ENCODE measurements around the gene DAZAP1.

The DAZAP1 gene

DNA sequence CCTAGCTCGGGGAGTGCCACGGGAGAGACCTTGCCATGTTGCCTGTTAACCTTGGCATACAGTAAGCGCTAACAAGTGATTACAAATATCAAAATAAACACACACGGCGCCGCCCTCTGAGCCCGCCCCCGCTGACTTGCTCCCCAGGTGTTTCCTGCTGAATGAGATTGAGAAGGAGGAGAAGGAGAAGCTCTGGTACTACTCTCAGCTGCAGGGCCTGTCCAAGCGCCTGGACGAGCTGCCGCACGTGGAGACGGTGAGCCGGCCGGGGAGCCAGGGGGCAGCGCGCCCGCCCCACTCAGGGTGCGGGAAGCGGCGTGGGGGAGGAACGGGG lies 47.6 kb downstream of the DAZAP1 start:
- no peak for DNase-seq (ENCODE audit: extremely low read depth in 1 of 2, low read depth in 1 of 2)

GRCh38 chr19:1455336-1456120 lies 48.1 kb downstream of the DAZAP1 start:
- peak in 1 of 2 donors; percentile 62 for DNase-seq (ENCODE audit: extremely low read depth in 1 of 2, low read depth in 1 of 2)

DNA sequence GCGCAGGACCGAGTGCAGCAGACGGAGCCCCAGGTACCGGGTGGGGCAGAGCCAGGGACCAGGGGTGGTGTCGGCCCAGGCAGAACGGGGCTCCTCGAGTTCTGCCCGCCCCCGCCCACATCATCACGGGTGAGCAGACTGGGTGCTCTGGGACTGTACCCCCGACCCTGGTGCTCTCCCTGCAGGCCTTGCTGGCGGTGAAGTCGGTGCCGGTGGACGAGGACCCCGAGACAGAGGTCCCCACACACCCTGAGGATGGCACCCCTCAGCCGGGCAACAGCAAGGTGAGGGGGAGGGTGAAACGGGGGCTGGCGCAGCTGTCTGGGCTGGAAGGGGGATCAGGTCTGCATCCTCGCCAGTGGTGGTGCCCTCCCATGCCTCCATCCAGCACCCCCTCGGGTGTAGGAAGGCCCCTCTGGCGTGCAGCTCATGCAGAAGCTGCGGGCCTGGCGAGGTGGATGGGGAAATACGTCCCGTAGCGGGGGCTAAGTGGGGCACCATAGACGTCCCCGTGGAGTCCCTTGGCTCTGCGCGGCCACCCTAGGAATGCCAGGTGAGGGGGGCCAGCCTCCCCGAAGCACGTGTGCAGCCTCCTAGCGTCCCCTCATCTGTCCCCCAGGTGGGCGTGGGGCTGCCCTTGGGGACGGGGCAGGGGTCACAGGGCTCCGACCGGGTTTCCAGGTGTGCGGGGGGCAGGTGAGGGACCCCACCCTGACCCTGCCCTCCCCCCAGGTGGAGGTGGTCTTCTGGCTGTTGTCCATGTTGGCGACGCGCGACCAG lies 48.9 kb downstream of the DAZAP1 start:
- DNase-seq (ENCODE audit: extremely low read depth in 1 of 2, low read depth in 1 of 2) = no peak

- no peak for DNase-seq (ENCODE audit: extremely low read depth in 1 of 2, low read depth in 1 of 2)
Measured at GRCh38 chr19:1457031-1457739, 49.8 kb downstream of the DAZAP1 start.

DNA sequence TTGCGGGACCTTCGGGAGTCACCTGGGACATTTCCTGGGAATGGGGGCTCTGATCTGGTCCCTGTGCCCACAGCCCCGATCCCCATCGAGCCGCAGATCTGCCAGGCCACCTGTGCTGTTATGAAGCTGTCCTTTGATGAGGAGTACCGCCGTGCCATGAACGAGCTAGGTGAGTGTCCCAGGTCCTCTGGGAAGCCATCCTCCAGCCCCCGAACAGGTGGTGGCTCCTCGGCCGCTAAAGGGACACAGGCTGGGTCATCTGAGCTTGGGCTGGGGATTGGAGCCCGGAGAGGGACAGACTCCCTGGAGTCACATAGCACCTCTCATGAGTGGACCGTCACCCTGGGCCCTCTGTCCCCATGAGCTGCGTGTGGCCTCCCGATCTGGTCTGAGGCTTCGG lies 50.5 kb downstream of the DAZAP1 start:
- no peak for DNase-seq (ENCODE audit: extremely low read depth in 1 of 2, low read depth in 1 of 2)

DNA sequence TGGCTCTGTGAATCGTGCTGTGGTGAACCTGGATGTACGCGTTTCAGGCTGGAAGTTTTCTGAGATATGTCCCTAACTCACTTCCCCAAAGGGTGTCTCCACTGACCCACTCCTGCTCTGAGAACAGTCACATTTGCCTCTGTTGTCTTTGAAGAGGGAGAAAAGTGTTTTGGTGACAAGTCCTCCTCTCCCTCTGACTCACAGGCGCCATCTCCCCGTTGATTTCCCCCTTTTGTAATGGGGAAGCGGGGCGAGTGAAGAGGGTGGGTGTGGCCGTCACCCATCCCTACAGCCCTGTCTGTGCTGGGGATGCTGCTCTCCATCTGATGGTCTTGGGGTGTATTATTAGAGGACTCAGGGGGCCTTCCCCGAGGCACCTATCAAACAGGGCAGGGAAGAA lies 52.1 kb downstream of the DAZAP1 start:
- no peak for DNase-seq (ENCODE audit: extremely low read depth in 1 of 2, low read depth in 1 of 2)

DNA sequence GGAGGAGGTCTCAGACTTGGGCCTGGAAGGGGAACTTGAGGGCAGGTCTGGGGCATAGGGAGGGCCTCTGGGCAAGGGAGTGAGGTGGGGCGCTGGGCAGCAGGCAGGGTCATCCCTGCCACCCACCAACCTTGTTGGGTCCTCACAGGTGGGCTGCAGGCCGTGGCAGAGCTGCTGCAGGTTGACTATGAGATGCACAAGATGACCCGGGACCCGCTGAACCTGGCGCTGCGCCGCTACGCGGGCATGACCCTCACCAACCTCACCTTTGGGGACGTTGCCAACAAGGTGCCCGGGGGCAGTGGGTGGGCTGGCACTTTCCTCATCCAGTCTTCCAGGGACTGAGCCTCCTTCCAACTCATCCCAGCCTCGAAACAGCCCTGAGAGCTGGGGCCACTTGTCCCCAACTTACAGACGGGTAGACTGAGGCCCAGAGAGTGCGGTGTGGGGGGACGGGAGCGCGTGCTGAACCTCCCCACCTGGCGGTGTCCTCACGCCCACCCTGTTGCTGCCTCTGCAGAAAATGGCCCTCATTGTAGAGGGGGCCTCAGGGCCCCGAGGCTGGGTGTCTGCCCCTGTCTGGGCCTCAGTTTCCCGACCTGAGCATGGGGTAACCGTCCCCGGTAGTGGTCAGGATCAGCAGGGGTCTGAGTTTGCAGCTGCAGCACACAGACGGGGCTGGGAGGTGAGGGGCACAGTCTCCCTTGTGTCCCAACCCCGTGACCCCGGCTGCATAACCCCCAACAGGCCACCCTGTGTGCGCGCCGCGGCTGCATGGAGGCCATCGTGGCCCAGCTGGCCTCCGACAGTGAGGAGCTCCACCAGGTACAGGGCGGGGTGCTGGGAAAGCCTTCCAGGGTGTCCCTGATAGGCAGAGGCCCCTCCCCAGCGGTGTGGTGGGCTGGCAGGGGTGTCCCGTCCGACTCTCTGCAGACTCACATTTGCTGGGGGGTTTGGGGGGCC lies 52.9 kb downstream of the DAZAP1 start:
- no peak for DNase-seq (ENCODE audit: extremely low read depth in 1 of 2, low read depth in 1 of 2)

DNA sequence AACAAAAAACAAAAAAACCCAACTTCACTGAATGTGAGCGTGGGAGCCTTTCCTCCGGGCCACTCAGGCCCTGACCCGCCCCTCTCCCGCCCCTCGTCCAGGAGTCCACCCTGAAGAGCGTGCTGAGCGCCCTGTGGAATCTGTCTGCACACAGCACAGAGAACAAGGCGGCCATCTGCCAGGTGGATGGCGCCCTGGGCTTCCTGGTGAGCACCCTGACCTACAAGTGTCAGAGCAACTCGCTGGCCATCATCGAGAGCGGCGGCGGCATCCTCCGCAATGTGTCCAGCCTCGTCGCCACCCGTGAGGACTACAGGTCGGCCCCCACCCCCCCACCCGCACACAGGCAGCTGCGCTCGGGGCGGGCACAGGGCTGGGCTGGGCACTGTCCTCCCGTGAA lies 54.5 kb downstream of the DAZAP1 start:
- no peak for DNase-seq (ENCODE audit: extremely low read depth in 1 of 2, low read depth in 1 of 2)

GRCh38 chr19:1465191-1466016 lies 58.0 kb downstream of the DAZAP1 start:
- no peak for DNase-seq (ENCODE audit: extremely low read depth in 1 of 2, low read depth in 1 of 2)

GRCh38 chr19:1466018-1466460 lies 58.7 kb downstream of the DAZAP1 start:
- DNase-seq (ENCODE audit: extremely low read depth in 1 of 2, low read depth in 1 of 2) = no peak

GRCh38 chr19:1466461-1467214 lies 59.3 kb downstream of the DAZAP1 start:
- DNase-seq (ENCODE audit: extremely low read depth in 1 of 2, low read depth in 1 of 2) = no peak

DNA sequence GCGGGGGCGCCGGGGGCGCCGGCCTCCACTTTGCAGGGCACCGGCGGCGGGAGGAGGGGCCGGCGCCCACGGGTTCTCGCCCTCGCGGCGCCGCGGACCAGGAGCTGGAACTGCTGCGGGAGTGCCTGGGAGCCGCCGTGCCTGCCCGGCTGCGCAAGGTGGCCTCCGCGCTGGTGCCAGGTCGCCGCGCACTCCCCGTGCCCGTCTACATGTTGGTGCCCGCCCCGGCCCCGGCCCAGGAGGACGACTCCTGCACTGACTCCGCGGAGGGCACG lies 59.8 kb downstream of the DAZAP1 start:
- no peak for DNase-seq (ENCODE audit: extremely low read depth in 1 of 2, low read depth in 1 of 2)

- no peak for DNase-seq (ENCODE audit: extremely low read depth in 1 of 2, low read depth in 1 of 2)
Measured at GRCh38 chr19:1467490-1468273, 60.3 kb downstream of the DAZAP1 start.

DNA sequence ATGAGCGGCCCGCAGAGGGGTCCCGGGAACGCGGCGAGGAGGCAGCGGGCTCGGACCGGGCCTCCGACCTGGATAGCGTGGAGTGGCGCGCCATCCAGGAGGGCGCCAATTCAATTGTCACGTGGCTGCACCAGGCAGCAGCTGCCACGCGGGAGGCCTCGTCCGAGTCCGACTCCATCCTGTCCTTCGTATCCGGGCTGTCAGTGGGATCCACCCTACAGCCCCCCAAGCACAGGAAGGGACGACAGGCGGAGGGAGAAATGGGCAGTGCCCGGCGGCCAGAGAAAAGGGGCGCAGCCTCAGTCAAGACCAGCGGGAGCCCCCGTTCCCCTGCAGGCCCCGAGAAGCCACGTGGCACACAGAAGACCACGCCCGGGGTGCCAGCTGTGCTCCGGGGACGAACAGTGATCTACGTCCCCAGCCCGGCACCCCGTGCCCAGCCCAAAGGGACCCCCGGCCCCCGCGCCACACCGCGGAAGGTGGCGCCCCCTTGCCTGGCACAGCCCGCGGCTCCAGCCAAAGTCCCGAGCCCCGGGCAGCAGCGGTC lies 61.0 kb downstream of the DAZAP1 start:
- no peak for DNase-seq (ENCODE audit: extremely low read depth in 1 of 2, low read depth in 1 of 2)

DNA sequence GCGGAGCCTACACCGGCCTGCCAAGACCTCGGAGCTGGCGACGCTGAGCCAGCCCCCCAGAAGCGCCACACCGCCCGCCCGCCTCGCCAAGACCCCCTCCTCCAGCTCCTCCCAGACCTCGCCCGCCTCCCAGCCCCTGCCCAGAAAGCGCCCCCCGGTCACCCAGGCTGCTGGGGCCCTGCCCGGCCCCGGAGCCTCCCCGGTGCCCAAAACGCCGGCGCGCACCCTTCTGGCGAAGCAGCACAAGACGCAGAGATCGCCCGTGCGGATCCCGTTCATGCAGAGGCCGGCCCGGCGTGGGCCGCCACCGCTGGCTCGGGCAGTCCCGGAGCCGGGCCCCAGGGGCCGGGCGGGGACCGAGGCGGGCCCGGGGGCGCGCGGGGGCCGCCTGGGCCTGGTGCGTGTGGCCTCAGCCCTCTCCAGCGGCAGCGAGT lies 61.5 kb downstream of the DAZAP1 start:
- no peak for DNase-seq (ENCODE audit: extremely low read depth in 1 of 2, low read depth in 1 of 2)

GRCh38 chr19:1469255-1470054 lies 62.1 kb downstream of the DAZAP1 start:
- no peak for DNase-seq (ENCODE audit: extremely low read depth in 1 of 2, low read depth in 1 of 2)

- no peak for DNase-seq (ENCODE audit: extremely low read depth in 1 of 2, low read depth in 1 of 2)
Measured at GRCh38 chr19:1470055-1470304, 62.6 kb downstream of the DAZAP1 start.

All from stimulated activated CD8-positive, alpha-beta memory T cell treated with anti-CD3 and anti-CD28 coated beads, Interleukin-7, amount 100 ng/mL, for 48 hours (primary cell).